Kidney (tissue), 14 donors: ENCODE data around the gene POLR2C. TPM values are rescaled to one million over a fixed set of nuclear protein-coding genes. Genes with fewer than 3 reads are reported as not detected.
A peak's percentile ranks its signal among the peaks of the same experiment; 100 is the strongest.

Experiments
- DNase-seq, 5 donors: peaks; one replicate each; pipeline ENCODE4 v3.0.0-alpha.2; 2013 to 2020
- FAIRE-seq: peaks from 2 replicates; lab custom pipeline; 2012; peaks lifted over from hg19 to GRCh38; lab: Jason Lieb, UNC
- H3K27ac ChIP-seq, 2 donors: one replicate each; pipeline ENCODE4 v1.7.0; 2013; ENCODE audit warnings: low read depth in 2 of 2, low read length in 2 of 2, inconsistent platforms in 1 of 2
- H3K27me3 ChIP-seq: one replicate; pipeline ENCODE4 v1.7.1; 2013; ENCODE audit warnings: low read length, inconsistent platforms; ENCODE audit not compliant: control insufficient read depth, insufficient read depth
- H3K36me3 ChIP-seq, 3 donors: one replicate each; pipeline versions ENCODE4 v1.7.0 to v1.7.1; 2013; ENCODE audit warnings: low read length in 3 of 3, control low read depth in 1 of 3, inconsistent platforms in 1 of 3; ENCODE audit not compliant: insufficient read depth in 3 of 3, control insufficient read depth in 2 of 3
- H3K4me1 ChIP-seq, 3 donors: one replicate each; pipeline versions ENCODE4 v1.7.0 to v1.7.1; 2013; ENCODE audit warnings: low read length in 3 of 3, inconsistent platforms in 1 of 3, low read depth in 1 of 3; ENCODE audit not compliant: control insufficient read depth in 2 of 3, insufficient read depth in 2 of 3
- H3K4me3 ChIP-seq, 3 donors: one replicate each; pipeline versions ENCODE4 v1.7.0 to v1.8.1; 2013; ENCODE audit warnings: low read length in 3 of 3, control low read depth in 1 of 3, inconsistent platforms in 1 of 3
- H3K9ac ChIP-seq, 3 donors: one replicate each; pipeline versions ENCODE4 v1.7.0 to v1.7.1; 2013; ENCODE audit warnings: low read length in 3 of 3, control low read depth in 1 of 3, inconsistent platforms in 1 of 3
- H3K9me3 ChIP-seq, 3 donors: one replicate each; pipeline versions ENCODE4 v1.7.0 to v1.7.1; 2013; ENCODE audit warnings: low read length in 3 of 3, control low read depth in 1 of 3, inconsistent platforms in 1 of 3; ENCODE audit not compliant: control insufficient read depth in 2 of 3, insufficient read depth in 1 of 3
- intact Hi-C: fragments of 100-400 bp; cut with DNase I; formaldehyde crosslinking; loops from one replicate; pipeline ENCODE4 v1.11.1; 2022
- polyA plus RNA-seq: library from polyadenylated mRNA; stranded (reverse); fragments of 350-450 nt; fragmentation: Illumina TruSeq; extraction: RNeasy Lipid Tissue Mini Kit (QIAGEN cat#74804); gene quantifications from one replicate; pipeline ENCODE4 v1.2.3, GENCODE V29; 2014; ENCODE audit warnings: low read depth, low replicate concordance; ENCODE audit not compliant: insufficient read depth
- total RNA-seq: library from RNA; stranded (reverse); fragmentation: NEBNext Ultra II Directional; extraction: Animal tissue kit (Norgen Biotek cat#: 25700); gene quantifications from one replicate; pipeline ENCODE4 v1.2.1, GENCODE V29; 2021
- TF ChIP-seq, protein P1 (sequence below): IDR thresholded peaks from 3 replicates; pipeline ENCODE4 v1.5.1; 2012; ENCODE audit warnings: mild to moderate bottlenecking, moderate library complexity, borderline replicate concordance; ENCODE audit not compliant: insufficient read depth; ENCODE audit errors: extremely low read depth
- donor health status: control.
- donor health status: control.
- donor health status: control.
- donor health status: control.
- donor health status: control.
- donor health status: DM: yes; HTN: yes; CAD: no.
- donor health status: Normal renal cell carcinoma (clear cell type).

Gene POLR2C
- total and polyA plus RNA-seq, 2 donors from 2014 or later, result 58.9 to 68.9 TPM

DNA sequence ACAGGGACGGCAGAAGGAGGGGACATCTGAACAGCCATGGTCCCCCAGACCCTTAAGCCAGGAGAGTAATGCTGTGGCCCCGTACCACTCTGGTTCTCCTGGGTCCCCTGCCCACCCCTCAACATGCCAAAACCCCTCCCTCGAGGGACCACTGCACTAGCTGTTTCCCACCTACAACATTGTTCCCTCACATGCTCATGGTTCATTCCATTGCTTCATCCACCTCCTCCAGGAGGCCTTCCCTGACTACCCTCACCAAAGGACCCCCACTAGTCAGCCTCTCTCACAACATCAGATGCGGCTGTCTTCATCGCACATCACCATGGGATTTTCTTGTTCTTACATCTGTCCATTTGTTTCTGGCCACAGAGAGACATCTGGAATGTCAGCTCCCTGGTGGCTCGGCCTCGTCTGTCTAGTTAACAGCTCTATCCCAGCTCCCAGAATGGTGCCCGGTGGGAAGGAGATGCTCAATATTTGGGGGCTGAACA is 22.1 kb downstream of the POLR2C start:
- H3K4me3 ChIP-seq, result peak overlapping the region in 2 of 3 donors; percentile 68 to 83
- FAIRE-seq (no peak), DNase-seq (peak in 1 of 5 donors; percentile 41)
- peak overlapping the region in 1 of 3 donors; percentile 86 for H3K9ac ChIP-seq
- peaks cover 0 to 34% (median 23%) of the 10 kb centered on the region in 3 donors for H3K4me1 ChIP-seq
- no peaks in the 10 kb centered on the region for H3K36me3 ChIP-seq
- H3K27ac ChIP-seq, result no peak overlapping the region
- no peaks in the 10 kb centered on the region for H3K9me3 ChIP-seq
- H3K27me3 ChIP-seq, result no peaks in the 10 kb centered on the region
- TF ChIP-seq, protein P1, sequence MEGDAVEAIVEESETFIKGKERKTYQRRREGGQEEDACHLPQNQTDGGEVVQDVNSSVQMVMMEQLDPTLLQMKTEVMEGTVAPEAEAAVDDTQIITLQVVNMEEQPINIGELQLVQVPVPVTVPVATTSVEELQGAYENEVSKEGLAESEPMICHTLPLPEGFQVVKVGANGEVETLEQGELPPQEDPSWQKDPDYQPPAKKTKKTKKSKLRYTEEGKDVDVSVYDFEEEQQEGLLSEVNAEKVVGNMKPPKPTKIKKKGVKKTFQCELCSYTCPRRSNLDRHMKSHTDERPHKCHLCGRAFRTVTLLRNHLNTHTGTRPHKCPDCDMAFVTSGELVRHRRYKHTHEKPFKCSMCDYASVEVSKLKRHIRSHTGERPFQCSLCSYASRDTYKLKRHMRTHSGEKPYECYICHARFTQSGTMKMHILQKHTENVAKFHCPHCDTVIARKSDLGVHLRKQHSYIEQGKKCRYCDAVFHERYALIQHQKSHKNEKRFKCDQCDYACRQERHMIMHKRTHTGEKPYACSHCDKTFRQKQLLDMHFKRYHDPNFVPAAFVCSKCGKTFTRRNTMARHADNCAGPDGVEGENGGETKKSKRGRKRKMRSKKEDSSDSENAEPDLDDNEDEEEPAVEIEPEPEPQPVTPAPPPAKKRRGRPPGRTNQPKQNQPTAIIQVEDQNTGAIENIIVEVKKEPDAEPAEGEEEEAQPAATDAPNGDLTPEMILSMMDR, result no peak
- intact Hi-C loops, result no loop called here

DNA sequence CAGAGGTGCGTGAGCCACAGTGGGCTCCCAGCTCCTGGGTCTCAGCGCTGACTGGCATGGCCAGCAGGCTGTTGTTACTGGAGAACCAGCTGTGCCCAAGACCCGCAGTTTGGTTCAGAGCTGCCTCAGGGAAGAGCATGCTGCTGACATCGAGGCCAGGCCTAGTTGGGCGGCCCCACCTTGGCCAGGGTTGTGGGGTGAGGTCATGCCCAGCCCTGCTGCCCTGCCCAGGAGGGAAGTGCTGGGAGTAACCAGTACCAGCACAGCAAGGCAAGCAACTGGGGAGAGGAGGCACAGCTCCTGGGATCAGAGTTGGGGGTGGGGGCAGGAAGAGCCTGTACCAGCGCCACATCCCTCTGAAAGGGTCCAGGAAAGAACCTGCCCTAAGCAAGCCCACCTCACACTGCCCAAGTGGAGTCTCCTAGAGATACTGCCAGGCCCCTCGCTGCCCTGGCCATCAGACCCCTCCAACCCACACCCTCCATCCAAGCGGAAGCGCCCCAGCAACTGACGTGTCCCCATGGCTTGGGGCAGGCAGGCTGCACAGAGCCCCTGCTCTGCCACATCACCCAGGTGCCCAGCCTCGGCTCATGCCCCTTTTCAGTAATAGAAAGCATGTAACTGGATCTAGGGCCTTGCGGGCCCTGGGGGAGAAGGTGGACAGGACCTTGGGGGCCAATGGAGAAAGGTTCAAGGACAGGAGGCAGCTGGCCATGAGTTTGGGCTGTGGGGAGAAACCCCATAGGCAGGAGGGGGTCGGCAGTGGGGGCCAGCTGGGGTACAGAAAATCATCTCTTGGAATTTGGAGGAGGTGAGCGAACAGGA is 22.8 kb downstream of the POLR2C start:
- peak in 2 of 5 donors; percentile 58 to 80 for DNase-seq
- Histone ChIP-seq H3K9me3 (no peaks in the 10 kb centered on the region), H3K4me3 (peak overlapping the region; percentile 68 to 83 (median 74)), H3K27ac (peak overlapping the region; percentile 65 to 75), H3K9ac (peak overlapping the region in 2 of 3 donors; percentile 78 to 86), H3K27me3 (no peaks in the 10 kb centered on the region), H3K4me1 (peaks cover 0 to 28% (median 19%) of the 10 kb centered on the region in 3 donors), H3K36me3 (no peaks in the 10 kb centered on the region)
- TF ChIP-seq, protein P1, result no peak
- intact Hi-C loops, result no loop called here
- FAIRE-seq, result no peak

DNA sequence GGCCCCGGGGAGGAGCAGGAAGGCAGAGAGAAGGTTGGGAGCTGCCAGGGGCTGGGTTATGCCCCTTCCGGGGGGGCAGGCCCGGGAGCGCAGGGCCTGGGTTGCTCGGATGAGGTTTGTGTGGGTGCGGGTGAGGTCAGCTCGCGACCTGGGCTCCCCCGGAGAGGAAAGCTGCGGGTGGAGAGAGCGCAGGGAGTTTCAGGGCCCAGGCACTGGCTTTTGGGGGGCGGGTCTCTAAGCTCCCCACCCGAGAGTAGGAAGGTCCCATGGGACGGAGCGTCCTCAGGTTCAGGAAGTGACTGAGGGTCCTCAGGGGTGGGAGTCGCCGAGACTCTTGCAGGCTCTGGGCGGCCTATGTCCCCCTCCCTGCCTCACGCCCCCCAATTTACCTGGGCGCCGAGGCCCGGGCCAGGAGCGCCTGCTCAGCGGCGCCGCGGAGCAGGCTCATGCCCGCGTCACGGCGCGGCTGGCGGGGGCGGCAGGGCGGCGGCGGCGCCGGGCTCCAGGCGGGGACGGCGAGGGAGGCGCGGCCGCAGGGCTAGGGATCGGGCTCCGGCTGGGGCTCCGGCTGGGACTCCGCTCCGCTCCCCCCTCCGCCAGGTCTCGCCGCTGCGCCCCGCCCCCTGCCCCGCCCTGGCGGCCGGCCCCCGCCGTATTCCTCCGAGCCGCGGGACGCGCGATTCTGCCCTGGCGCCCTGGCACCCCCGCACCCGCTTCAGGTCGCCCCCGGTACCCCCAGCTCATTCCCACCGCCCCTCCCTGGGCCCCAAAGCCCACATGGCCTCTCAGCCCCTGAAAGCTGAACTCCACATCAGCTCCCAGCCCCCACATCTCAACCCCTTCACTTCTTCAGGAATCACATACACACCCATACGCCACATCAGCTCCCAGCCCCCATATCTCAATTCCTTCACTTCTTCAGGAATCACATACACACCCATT is 23.7 kb downstream of the POLR2C start, which contains the start of gene DOK4:
Gene DOK4, minus strand, starts transcription at position 578 of the 942 bp plus-strand sequence. CDS start 6,986 bp downstream, outside the sequence.
- Histone ChIP-seq H3K27ac (peak within 1 kb of the TSS; percentile 65 to 75), H3K4me3 (peak within 1 kb of the TSS; percentile 68 to 83 (median 74)), H3K4me1 (peaks cover 0 to 19% (median 11%) of the 10 kb centered on the region in 3 donors), H3K9me3 (no peaks in the 10 kb centered on the region), H3K27me3 (no peaks in the 10 kb centered on the region), H3K36me3 (no peaks in the 10 kb centered on the region), H3K9ac (peak within 1 kb of the TSS; percentile 42 to 86 (median 78))
- no peak for FAIRE-seq
- TF ChIP-seq, protein P1, result no peak
- intact Hi-C loops, result no loop called here
- DNase-seq, result peak; percentile 79 to 93 (median 86)
